T-helper 2 cell treated with Interferon-gamma antibody and Interleukin-4, amounts not matched to agents 5 μg/mL and 100 μg/mL, for 36 hours (primary cell): ENCODE measurements around the gene SLC26A11.
A peak's percentile ranks its signal among the peaks of the same experiment; 100 is the strongest.
"Not testable (repeated sequence)": the region's sequence is repeated elsewhere in the genome, so short reads cannot be mapped to it uniquely, and the experiment has no call there.

Experiments used
- DNase-seq: peaks from one replicate; pipeline ENCODE4 v3.0.0; 2021; ENCODE audit warnings: low spot score
- H3K27ac Mint-ChIP-seq: one replicate; pipeline ENCODE4 v1.8.0; 2021; ENCODE audit warnings: mild to moderate bottlenecking, mixed read lengths
- H3K27me3 Mint-ChIP-seq: one replicate; pipeline ENCODE4 v1.8.0; 2021; ENCODE audit warnings: low read depth, mixed read lengths
- H3K36me3 Mint-ChIP-seq: one replicate; pipeline ENCODE4 v1.8.0; 2021; ENCODE audit warnings: low read depth, mixed read lengths
- H3K4me1 Mint-ChIP-seq: one replicate; pipeline ENCODE4 v1.8.0; 2021; ENCODE audit warnings: low read depth, mixed read lengths
- H3K4me3 Mint-ChIP-seq: one replicate; pipeline ENCODE4 v1.8.0; 2022; ENCODE audit warnings: mild to moderate bottlenecking, moderate library complexity, mixed read lengths
- H3K9me3 Mint-ChIP-seq: one replicate; pipeline ENCODE4 v1.8.0; 2021; ENCODE audit warnings: mixed read lengths

The SLC26A11 gene

GRCh38 chr17:80274331-80274730 lies 54.1 kb downstream of the SLC26A11 start:
- peak overlapping the region; percentile 71 for H3K27ac Mint-ChIP-seq
- DNase-seq = no peak
- no peaks in the 10 kb centered on the region for H3K9me3 Mint-ChIP-seq
- H3K36me3 Mint-ChIP-seq = peaks cover 46% of the 10 kb centered on the region
- H3K4me1 Mint-ChIP-seq = peaks cover 22% of the 10 kb centered on the region
- H3K4me3 Mint-ChIP-seq = peak overlapping the region; percentile 49
- H3K27me3 Mint-ChIP-seq = no peaks in the 10 kb centered on the region

- DNase-seq = no peak
- peak overlapping the region; percentile 49 for H3K27ac Mint-ChIP-seq
- H3K4me1 Mint-ChIP-seq = peaks cover 22% of the 10 kb centered on the region
- H3K4me3 Mint-ChIP-seq = no peak overlapping the region
- H3K36me3 Mint-ChIP-seq = peaks cover 50% of the 10 kb centered on the region
- H3K9me3 Mint-ChIP-seq = no peaks in the 10 kb centered on the region
- no peaks in the 10 kb centered on the region for H3K27me3 Mint-ChIP-seq
These were observed 54.7 kb downstream of the SLC26A11 start for GRCh38 chr17:80274871-80275449.

- not testable (repeated sequence) for H3K27me3 Mint-ChIP-seq, H3K4me3 Mint-ChIP-seq, H3K9me3 Mint-ChIP-seq, DNase-seq, H3K27ac Mint-ChIP-seq
- Mint-ChIP-seq H3K36me3 (peaks cover 58% of the 10 kb centered on the region), H3K4me1 (peaks cover 17% of the 10 kb centered on the region)
These were observed 55.6 kb downstream of the SLC26A11 start for GRCh38 chr17:80275857-80276256.

GRCh38 chr17:80277751-80278671 lies 57.8 kb downstream of the SLC26A11 start:
- peaks cover 10% of the 10 kb centered on the region for H3K4me1 Mint-ChIP-seq
- no peak overlapping the region for H3K27ac Mint-ChIP-seq
- no peaks in the 10 kb centered on the region for H3K27me3 Mint-ChIP-seq
- no peaks in the 10 kb centered on the region for H3K9me3 Mint-ChIP-seq
- peaks cover 63% of the 10 kb centered on the region for H3K36me3 Mint-ChIP-seq
- H3K4me3 Mint-ChIP-seq = no peak overlapping the region
- DNase-seq = no peak

GRCh38 chr17:80279895-80280294 lies 59.7 kb downstream of the SLC26A11 start:
- H3K4me3 Mint-ChIP-seq = no peak overlapping the region
- H3K27me3 Mint-ChIP-seq = no peaks in the 10 kb centered on the region
- H3K4me1 Mint-ChIP-seq = peaks cover 6% of the 10 kb centered on the region
- DNase-seq = no peak
- no peak overlapping the region for H3K27ac Mint-ChIP-seq
- no peaks in the 10 kb centered on the region for H3K9me3 Mint-ChIP-seq
- H3K36me3 Mint-ChIP-seq = peaks cover 57% of the 10 kb centered on the region

GRCh38 chr17:80281516-80281915 lies 61.3 kb downstream of the SLC26A11 start:
- H3K27ac Mint-ChIP-seq = no peak overlapping the region

GRCh38 chr17:80283116-80283852 lies 63.1 kb downstream of the SLC26A11 start:
- Mint-ChIP-seq H3K36me3 (peaks cover 48% of the 10 kb centered on the region), H3K27ac (peak overlapping the region; percentile 41), H3K4me3 (no peak overlapping the region), H3K27me3 (no peaks in the 10 kb centered on the region), H3K4me1 (peaks cover 7% of the 10 kb centered on the region), H3K9me3 (no peaks in the 10 kb centered on the region)
- no peak for DNase-seq

More at GRCh38 chr17:80281516-80281915, 61.3 kb downstream of the SLC26A11 start:
- H3K9me3 Mint-ChIP-seq = no peaks in the 10 kb centered on the region
- H3K4me3 Mint-ChIP-seq = no peak overlapping the region
- H3K4me1 Mint-ChIP-seq = peaks cover 4% of the 10 kb centered on the region
- no peak for DNase-seq
- peaks cover 54% of the 10 kb centered on the region for H3K36me3 Mint-ChIP-seq
- no peaks in the 10 kb centered on the region for H3K27me3 Mint-ChIP-seq

- DNase-seq = no peak
- H3K9me3 Mint-ChIP-seq = no peaks in the 10 kb centered on the region
- H3K36me3 Mint-ChIP-seq = peaks cover 53% of the 10 kb centered on the region
- H3K27me3 Mint-ChIP-seq = no peaks in the 10 kb centered on the region
- H3K4me1 Mint-ChIP-seq = peaks cover 7% of the 10 kb centered on the region
- no peak overlapping the region for H3K27ac Mint-ChIP-seq
- H3K4me3 Mint-ChIP-seq = no peak overlapping the region
These were observed 64.4 kb downstream of the SLC26A11 start for GRCh38 chr17:80284631-80285030.

GRCh38 chr17:80285237-80285920 lies 65.2 kb downstream of the SLC26A11 start:
- Mint-ChIP-seq H3K4me1 (peaks cover 7% of the 10 kb centered on the region), H3K4me3 (no peak overlapping the region), H3K27ac (no peak overlapping the region), H3K27me3 (no peaks in the 10 kb centered on the region), H3K36me3 (peaks cover 53% of the 10 kb centered on the region), H3K9me3 (no peaks in the 10 kb centered on the region)
- no peak for DNase-seq

- no peak for DNase-seq
- no peaks in the 10 kb centered on the region for H3K27me3 Mint-ChIP-seq
- H3K4me1 Mint-ChIP-seq = peaks cover 7% of the 10 kb centered on the region
- H3K36me3 Mint-ChIP-seq = peaks cover 50% of the 10 kb centered on the region
- no peaks in the 10 kb centered on the region for H3K9me3 Mint-ChIP-seq
- no peak overlapping the region for H3K4me3 Mint-ChIP-seq
- H3K27ac Mint-ChIP-seq = no peak overlapping the region
These were observed 66.4 kb downstream of the SLC26A11 start for GRCh38 chr17:80286638-80286960.

- H3K27ac Mint-ChIP-seq = no peak overlapping the region
These were observed 66.8 kb downstream of the SLC26A11 start for GRCh38 chr17:80287038-80287437.

GRCh38 chr17:80287806-80288567 lies 67.8 kb downstream of the SLC26A11 start:
- peaks cover 54% of the 10 kb centered on the region for H3K36me3 Mint-ChIP-seq
- H3K27ac Mint-ChIP-seq = no peak overlapping the region

More at GRCh38 chr17:80287038-80287437, 66.8 kb downstream of the SLC26A11 start:
- Mint-ChIP-seq H3K9me3 (no peaks in the 10 kb centered on the region), H3K27me3 (no peaks in the 10 kb centered on the region), H3K4me3 (no peak overlapping the region), H3K4me1 (peaks cover 7% of the 10 kb centered on the region), H3K36me3 (peaks cover 53% of the 10 kb centered on the region)
- DNase-seq = no peak

GRCh38 chr17:80289616-80290015 lies 69.4 kb downstream of the SLC26A11 start:
- no peak for DNase-seq
- peak overlapping the region; percentile 59 for H3K27ac Mint-ChIP-seq
- H3K4me3 Mint-ChIP-seq = no peak overlapping the region
- no peaks in the 10 kb centered on the region for H3K9me3 Mint-ChIP-seq
- no peaks in the 10 kb centered on the region for H3K27me3 Mint-ChIP-seq
- H3K36me3 Mint-ChIP-seq = peaks cover 61% of the 10 kb centered on the region
- peaks cover 5% of the 10 kb centered on the region for H3K4me1 Mint-ChIP-seq

More at GRCh38 chr17:80287806-80288567, 67.8 kb downstream of the SLC26A11 start:
- DNase-seq = no peak
- no peaks in the 10 kb centered on the region for H3K27me3 Mint-ChIP-seq
- H3K4me1 Mint-ChIP-seq = peaks cover 7% of the 10 kb centered on the region
- H3K4me3 Mint-ChIP-seq = no peak overlapping the region
- no peaks in the 10 kb centered on the region for H3K9me3 Mint-ChIP-seq
